Suprapubic skin (tissue), 4 donors: ENCODE data around the gene CAMTA1. TPM values are rescaled to one million over a fixed set of nuclear protein-coding genes. Genes with fewer than 3 reads are reported as not detected.

Source experiments
- DNase-seq, 2 donors: peaks; one replicate each; pipeline ENCODE4 v3.0.0-alpha.2; 2019; ENCODE audit warnings: low spot score in 2 of 2
- H3K27ac ChIP-seq: fragments of 200-600 bp; sonication (generic); one replicate; pipeline ENCODE4 v1.5.1; 2019
- H3K27me3 ChIP-seq: fragments of 200-600 bp; sonication (generic); one replicate; pipeline ENCODE4 v1.5.1; 2019
- H3K36me3 ChIP-seq: fragments of 200-600 bp; sonication (generic); one replicate; pipeline ENCODE4 v1.5.1; 2019
- H3K4me1 ChIP-seq: fragments of 200-600 bp; sonication (generic); one replicate; pipeline ENCODE4 v1.5.1; 2019
- H3K4me3 ChIP-seq: fragments of 200-600 bp; sonication (generic); one replicate; pipeline ENCODE4 v1.5.1; 2019; ENCODE audit warnings: mild to moderate bottlenecking
- H3K9me3 ChIP-seq: fragments of 200-600 bp; sonication (generic); one replicate; pipeline ENCODE4 v1.5.1; 2019
- CTCF ChIP-seq, 2 donors: fragments of 200-600 bp in 1 of 2; fragments of 450-650 bp in 1 of 2; sonication (generic) in 1 of 2; IDR thresholded peaks; one replicate each; pipeline ENCODE4 v1.5.1; 2016 to 2019; ENCODE audit warnings: antibody characterized with exemption in 2 of 2, mild to moderate bottlenecking in 1 of 2, moderate library complexity in 1 of 2
- EP300 ChIP-seq: sonication (generic); formaldehyde crosslinking; IDR thresholded peaks from one replicate; pipeline ENCODE4 v1.6.1; 2017; ENCODE audit warnings: antibody characterized with exemption
- POLR2A ChIP-seq, 2 donors: fragments of 450-650 bp; IDR thresholded peaks; one replicate each; pipeline ENCODE4 v1.6.1; 2017; ENCODE audit warnings: antibody characterized with exemption in 2 of 2, mild to moderate bottlenecking in 2 of 2, moderate library complexity in 2 of 2
- POLR2AphosphoS5 ChIP-seq, 3 donors: sonication (generic); formaldehyde crosslinking; IDR thresholded peaks; one replicate each; pipeline ENCODE4 v1.6.1; 2017; ENCODE audit warnings: antibody characterized with exemption in 3 of 3
- WGBS: methylation state at CpG from one replicate; pipeline ENCODE4 v1.1.5; 2018; 5-methylcytosine and 5-hydroxymethylcytosine counted together
- total RNA-seq, 4 donors: library from RNA; depleted of rRNA; stranded (reverse); fragments of >200 nt; gene quantifications; one replicate each; pipeline ENCODE4 v1.1.0, GENCODE V29; 2016

CAMTA1 gene
- total RNA-seq, 4 donors from 2014 or later: 40.4 to 54.1 (median 46.6) TPM

- Histone ChIP-seq H3K36me3 (no peaks in the 10 kb centered on the region), H3K27me3 (peaks cover 19% of the 10 kb centered on the region), H3K4me1 (no peaks in the 10 kb centered on the region), H3K9me3 (no peaks in the 10 kb centered on the region), H3K27ac (no peak overlapping the region), H3K4me3 (no peak overlapping the region)
- TF ChIP-seq EP300: no peak
- TF ChIP-seq POLR2AphosphoS5 (IDR thresholded peaks at IDR 0.05): no peak
- no peak for TF ChIP-seq POLR2A (IDR thresholded peaks at IDR 0.05)
- no peak for TF ChIP-seq CTCF (IDR thresholded peaks at IDR 0.05)
- 50% methylated on average over 5 of the region's 5 CpGs for WGBS
- DNase-seq: no peak
Measured at GRCh38 chr1:7288992-7289391, 503.7 kb downstream of the CAMTA1 start.

- Histone ChIP-seq H3K27me3 (peaks cover 21% of the 10 kb centered on the region), H3K36me3 (no peaks in the 10 kb centered on the region), H3K9me3 (no peaks in the 10 kb centered on the region), H3K4me1 (no peaks in the 10 kb centered on the region), H3K27ac (no peak overlapping the region), H3K4me3 (no peak overlapping the region)
- WGBS: 100% methylated on average over 1 of the region's 2 CpGs
- DNase-seq: no peak
- no peak for TF ChIP-seq POLR2AphosphoS5 (IDR thresholded peaks at IDR 0.05)
- no peak for TF ChIP-seq CTCF (IDR thresholded peaks at IDR 0.05)
- no peak for TF ChIP-seq EP300
- no peak for TF ChIP-seq POLR2A (IDR thresholded peaks at IDR 0.05)
Measured at GRCh38 chr1:7289694-7290093, 504.4 kb downstream of the CAMTA1 start.

GRCh38 chr1:7290971-7291970 lies 506.0 kb downstream of the CAMTA1 start:
- DNase-seq: peak in 1 of 2 donors; percentile 50
- WGBS: 63% methylated on average over 13 of the region's 14 CpGs
- TF ChIP-seq EP300 (no peak), POLR2AphosphoS5 (IDR thresholded peaks at IDR 0.05) (no peak), POLR2A (IDR thresholded peaks at IDR 0.05) (no peak), CTCF (IDR thresholded peaks at IDR 0.05) (no peak)
- H3K9me3 ChIP-seq: no peaks in the 10 kb centered on the region
- peaks cover 21% of the 10 kb centered on the region for H3K27me3 ChIP-seq
- H3K4me1 ChIP-seq: no peaks in the 10 kb centered on the region
- no peak overlapping the region for H3K27ac ChIP-seq
- no peaks in the 10 kb centered on the region for H3K36me3 ChIP-seq
- no peak overlapping the region for H3K4me3 ChIP-seq

- H3K4me1 ChIP-seq: no peaks in the 10 kb centered on the region
- peaks cover 21% of the 10 kb centered on the region for H3K27me3 ChIP-seq
- no peaks in the 10 kb centered on the region for H3K9me3 ChIP-seq
- 58% methylated on average over 10 of the region's 10 CpGs for WGBS
- H3K27ac ChIP-seq: no peak overlapping the region
- DNase-seq: no peak
- no peak for TF ChIP-seq EP300
- TF ChIP-seq CTCF (IDR thresholded peaks at IDR 0.05): no peak
- no peak for TF ChIP-seq POLR2A (IDR thresholded peaks at IDR 0.05)
- no peak for TF ChIP-seq POLR2AphosphoS5 (IDR thresholded peaks at IDR 0.05)
- no peak overlapping the region for H3K4me3 ChIP-seq
- H3K36me3 ChIP-seq: no peaks in the 10 kb centered on the region
Measured at GRCh38 chr1:7292036-7292681, 506.9 kb downstream of the CAMTA1 start.
